Stimulated activated memory B cell treated with anti-CD40 and anti-IgM and Interleukin-4, amounts not matched to agents 10 μg/mL and 1 μg/mL and 100 μg/mL, for 72 hours (primary cell): ENCODE results near the gene REPS1.

Experiments
- ATAC-seq: fragments of 150-1000 bp; cut with Tn5 transposase; 2 replicates; pipeline ENCODE4 v1.10.0; 2021
- H3K27ac Mint-ChIP-seq: one replicate; pipeline ENCODE4 v1.8.0; 2022; ENCODE audit warnings: mild to moderate bottlenecking, mixed read lengths
- H3K27me3 Mint-ChIP-seq: one replicate; pipeline ENCODE4 v1.8.0; 2022; ENCODE audit warnings: mixed read lengths
- H3K36me3 Mint-ChIP-seq: one replicate; pipeline ENCODE4 v1.8.0; 2022; ENCODE audit warnings: mixed read lengths
- H3K4me1 Mint-ChIP-seq: one replicate; pipeline ENCODE4 v1.8.0; 2022; ENCODE audit warnings: mixed read lengths
- H3K4me3 Mint-ChIP-seq: one replicate; pipeline ENCODE4 v1.8.0; 2022; ENCODE audit warnings: mild to moderate bottlenecking, moderate library complexity, mixed read lengths
- H3K9me3 Mint-ChIP-seq: one replicate; pipeline ENCODE4 v1.8.0; 2022; ENCODE audit warnings: mixed read lengths

The REPS1 gene

DNA sequence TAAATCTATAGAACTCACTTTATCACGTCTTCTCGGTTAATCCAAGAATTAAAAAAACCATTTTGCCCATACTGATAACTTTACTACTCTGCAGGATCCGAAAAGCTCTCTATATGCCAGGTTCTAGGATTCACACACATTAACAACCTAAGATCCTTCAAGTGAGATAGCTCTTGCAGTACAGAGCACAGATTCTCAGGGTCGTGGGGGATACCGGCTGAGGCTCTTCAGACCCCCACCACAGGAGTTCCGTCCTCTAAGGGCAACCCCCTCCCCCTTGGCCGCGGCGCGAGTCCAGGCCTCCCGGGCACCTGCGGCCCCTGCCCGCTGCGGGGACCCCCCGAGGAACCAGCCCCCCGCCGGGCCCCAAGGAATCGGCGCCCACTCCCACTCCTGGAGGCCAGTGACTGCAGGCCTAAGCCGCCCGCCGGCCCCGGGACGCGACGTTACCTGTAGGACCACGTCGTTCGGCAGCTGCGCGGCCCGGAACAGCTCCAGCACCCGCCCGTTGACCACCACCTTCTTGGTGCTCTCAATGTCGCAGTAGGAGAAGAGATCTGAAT is 892 bp downstream of the REPS1 start:
- H3K4me1 Mint-ChIP-seq: peaks cover 21% of the 10 kb centered on the region
- H3K4me3 Mint-ChIP-seq: peak overlapping the region; percentile 83
- no peaks in the 10 kb centered on the region for H3K27me3 Mint-ChIP-seq
- no peak for ATAC-seq
- no peaks in the 10 kb centered on the region for H3K36me3 Mint-ChIP-seq
- peak overlapping the region; percentile 97 for H3K27ac Mint-ChIP-seq
- H3K9me3 Mint-ChIP-seq: no peaks in the 10 kb centered on the region

DNA sequence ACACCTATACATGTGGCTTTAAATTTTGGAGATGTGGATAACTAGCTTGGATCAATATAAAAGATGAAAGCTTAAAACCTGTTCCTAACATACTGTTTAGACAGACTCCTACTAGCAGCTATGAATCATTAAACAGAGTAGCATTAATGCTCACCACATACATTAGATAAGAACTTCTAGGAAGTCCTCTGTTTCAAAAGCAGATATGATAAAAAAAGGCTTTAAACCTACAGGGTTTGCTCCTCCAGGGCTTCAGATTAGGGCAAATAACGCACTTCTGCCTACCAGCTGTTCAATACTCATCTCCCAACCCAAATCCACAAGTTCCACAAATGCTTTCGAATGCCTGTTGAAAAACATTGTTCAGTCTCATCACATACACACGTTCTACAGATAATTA is 1.5 kb downstream of the REPS1 start:
- no peak for ATAC-seq
- peak overlapping the region; percentile 83 for H3K4me3 Mint-ChIP-seq
- no peaks in the 10 kb centered on the region for H3K27me3 Mint-ChIP-seq
- H3K36me3 Mint-ChIP-seq: no peaks in the 10 kb centered on the region
- no peaks in the 10 kb centered on the region for H3K9me3 Mint-ChIP-seq
- H3K27ac Mint-ChIP-seq: peak overlapping the region; percentile 97
- peaks cover 26% of the 10 kb centered on the region for H3K4me1 Mint-ChIP-seq

DNA sequence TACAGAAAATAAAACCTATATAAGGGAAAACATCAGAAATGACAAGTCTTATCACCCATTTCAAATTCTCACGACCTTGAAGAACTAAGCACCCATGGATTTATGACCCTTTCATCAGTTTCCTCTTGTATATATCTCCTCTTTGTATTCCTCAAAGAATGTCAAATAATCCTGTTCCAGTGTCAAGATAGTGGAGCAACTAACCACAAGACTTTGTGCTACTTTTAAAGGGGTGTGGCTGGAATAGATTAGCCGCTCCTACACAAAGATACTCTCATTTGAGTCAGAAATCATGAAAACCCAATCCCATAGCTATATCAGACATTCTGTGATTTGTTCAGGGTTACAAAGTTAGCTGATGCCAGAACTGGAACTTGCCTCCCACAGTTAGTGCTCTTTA is 6.6 kb downstream of the REPS1 start:
- Mint-ChIP-seq H3K9me3 (no peaks in the 10 kb centered on the region), H3K27ac (no peak overlapping the region), H3K36me3 (no peaks in the 10 kb centered on the region), H3K4me1 (peaks cover 56% of the 10 kb centered on the region), H3K27me3 (no peaks in the 10 kb centered on the region), H3K4me3 (no peak overlapping the region)
- no peak for ATAC-seq

DNA sequence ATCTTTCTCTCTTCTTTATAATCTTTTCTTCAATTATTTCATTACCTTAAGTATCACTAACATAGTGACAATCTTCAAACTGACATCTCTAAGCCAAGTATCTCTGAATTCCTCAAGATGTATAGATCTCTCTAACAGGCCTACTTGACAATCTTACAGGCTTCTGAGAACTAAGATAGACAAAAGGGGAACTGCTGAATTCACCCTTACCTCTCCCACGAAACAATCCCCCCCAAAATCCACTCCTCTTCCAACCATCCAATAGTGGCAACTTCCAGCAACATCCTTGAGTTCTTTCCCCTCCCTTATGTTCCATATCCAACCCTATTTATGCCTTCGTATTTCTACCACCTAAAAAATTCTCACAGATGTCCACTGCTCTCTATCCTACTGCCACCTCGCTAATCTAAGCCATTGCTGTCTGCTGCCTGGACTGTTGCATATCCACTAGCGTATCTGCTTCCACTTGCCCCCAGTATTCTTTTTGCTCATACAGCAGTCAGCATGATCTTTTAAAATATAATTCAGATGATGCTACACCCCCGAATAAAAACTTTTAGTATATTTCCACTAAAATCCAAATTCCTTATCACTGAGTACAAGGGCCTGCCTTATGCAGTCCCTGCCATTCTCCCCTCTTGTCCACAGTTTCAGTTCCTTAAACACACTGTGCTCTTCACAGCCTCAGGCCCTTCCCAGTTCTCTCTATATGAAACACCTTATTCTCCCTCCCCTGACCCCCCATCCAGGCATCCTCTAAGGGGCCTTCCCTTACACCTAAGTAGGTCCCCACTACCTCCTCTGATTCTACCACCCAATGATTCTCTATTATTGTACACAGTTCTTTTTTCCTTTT is 8.0 kb downstream of the REPS1 start:
- Mint-ChIP-seq H3K27ac (no peak overlapping the region), H3K27me3 (no peaks in the 10 kb centered on the region), H3K4me3 (no peak overlapping the region), H3K9me3 (no peaks in the 10 kb centered on the region), H3K36me3 (no peaks in the 10 kb centered on the region), H3K4me1 (peaks cover 53% of the 10 kb centered on the region)
- peak; percentile 82 for ATAC-seq

DNA sequence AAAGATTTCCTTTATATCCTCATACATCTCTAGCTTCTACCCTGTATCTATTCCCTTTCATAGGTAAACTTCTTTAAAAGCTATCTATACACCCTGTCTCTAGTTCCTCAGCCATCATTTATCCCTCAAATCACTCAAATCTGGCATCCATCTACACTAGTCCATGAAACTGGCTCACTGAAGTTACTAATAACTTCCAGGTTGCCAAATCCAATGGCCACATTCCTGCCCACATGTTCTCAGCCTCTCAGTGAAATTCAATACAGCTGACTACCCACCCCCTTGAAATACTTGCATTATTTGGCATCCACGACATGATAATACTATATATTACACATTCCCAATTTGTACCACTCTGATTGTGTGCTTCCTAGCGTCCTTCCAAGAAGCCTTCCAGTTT is 8.7 kb downstream of the REPS1 start:
- no peaks in the 10 kb centered on the region for H3K9me3 Mint-ChIP-seq
- peaks cover 57% of the 10 kb centered on the region for H3K4me1 Mint-ChIP-seq
- H3K27ac Mint-ChIP-seq: no peak overlapping the region
- H3K27me3 Mint-ChIP-seq: no peaks in the 10 kb centered on the region
- H3K4me3 Mint-ChIP-seq: no peak overlapping the region
- H3K36me3 Mint-ChIP-seq: no peaks in the 10 kb centered on the region
- ATAC-seq: no peak

DNA sequence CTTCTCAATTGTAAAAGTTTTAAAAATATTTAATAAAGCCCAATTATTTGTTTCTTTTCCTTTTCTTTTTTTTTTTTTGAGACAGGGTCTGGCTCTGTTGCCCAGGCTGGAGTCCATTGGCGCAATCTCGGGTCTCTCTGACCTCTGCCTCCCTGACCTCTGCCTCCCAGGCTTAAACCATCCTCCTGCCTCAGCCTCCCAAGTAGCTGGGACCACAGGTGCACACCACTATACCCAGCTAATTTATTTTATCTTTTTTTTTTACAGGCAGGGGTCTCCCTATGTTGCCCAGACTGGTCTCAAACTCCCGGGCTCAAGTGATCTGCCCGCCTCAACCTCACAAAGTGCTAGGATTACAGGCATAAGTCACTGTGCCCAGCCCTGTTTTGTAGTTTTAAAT is 9.8 kb downstream of the REPS1 start:
- Mint-ChIP-seq H3K4me1 (peaks cover 65% of the 10 kb centered on the region), H3K27me3 (no peaks in the 10 kb centered on the region), H3K27ac (no peak overlapping the region), H3K4me3 (no peak overlapping the region), H3K36me3 (no peaks in the 10 kb centered on the region), H3K9me3 (no peaks in the 10 kb centered on the region)
- ATAC-seq: no peak

DNA sequence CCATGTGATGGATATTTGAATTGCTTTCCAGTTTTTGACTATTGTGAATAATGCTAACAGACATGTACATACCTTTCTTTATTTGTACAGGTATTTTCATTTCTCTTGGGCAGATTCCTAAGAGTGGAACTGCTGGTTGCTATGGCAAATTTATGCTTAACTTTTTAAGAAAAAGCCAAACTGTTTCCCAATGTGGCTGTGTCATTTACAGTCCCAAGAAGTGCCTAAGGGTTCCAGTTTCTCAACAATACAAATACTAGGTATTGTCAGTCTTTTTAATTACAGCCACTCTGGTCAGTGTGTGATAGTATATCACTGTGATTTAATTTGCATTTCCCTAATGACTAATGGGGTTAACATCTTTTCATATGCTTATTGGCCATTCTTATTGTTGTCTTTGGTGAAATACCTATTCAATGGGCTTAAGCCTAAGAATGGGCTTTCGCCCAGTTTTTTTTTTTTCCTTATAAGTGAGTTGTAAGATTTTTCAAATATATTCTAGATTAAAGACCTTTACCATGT is 10.3 kb downstream of the REPS1 start:
- Mint-ChIP-seq H3K27ac (no peak overlapping the region), H3K4me3 (no peak overlapping the region), H3K36me3 (no peaks in the 10 kb centered on the region), H3K27me3 (no peaks in the 10 kb centered on the region), H3K9me3 (no peaks in the 10 kb centered on the region), H3K4me1 (peaks cover 70% of the 10 kb centered on the region)
- ATAC-seq: no peak

DNA sequence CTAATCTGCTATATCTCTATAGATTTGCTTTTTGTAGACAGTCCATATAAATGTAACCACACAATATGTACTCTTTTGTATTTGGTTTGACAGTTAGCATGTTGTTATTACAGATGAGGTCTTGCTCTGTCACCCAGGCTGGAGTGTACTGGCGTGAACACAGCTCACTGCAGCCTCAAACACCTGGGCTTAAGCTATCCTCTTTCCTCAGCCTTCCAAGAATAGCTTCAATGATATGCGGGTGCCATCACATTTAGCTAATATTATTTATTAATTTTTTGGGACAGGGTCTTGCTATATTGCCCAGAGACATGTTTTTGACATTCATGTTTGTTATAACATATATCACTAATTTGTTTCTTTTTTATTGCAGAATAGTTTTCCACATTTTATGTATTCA is 10.8 kb downstream of the REPS1 start:
- Mint-ChIP-seq H3K27ac (no peak overlapping the region), H3K4me1 (peaks cover 73% of the 10 kb centered on the region), H3K27me3 (no peaks in the 10 kb centered on the region), H3K36me3 (no peaks in the 10 kb centered on the region), H3K9me3 (no peaks in the 10 kb centered on the region), H3K4me3 (no peak overlapping the region)
- no peak for ATAC-seq

DNA sequence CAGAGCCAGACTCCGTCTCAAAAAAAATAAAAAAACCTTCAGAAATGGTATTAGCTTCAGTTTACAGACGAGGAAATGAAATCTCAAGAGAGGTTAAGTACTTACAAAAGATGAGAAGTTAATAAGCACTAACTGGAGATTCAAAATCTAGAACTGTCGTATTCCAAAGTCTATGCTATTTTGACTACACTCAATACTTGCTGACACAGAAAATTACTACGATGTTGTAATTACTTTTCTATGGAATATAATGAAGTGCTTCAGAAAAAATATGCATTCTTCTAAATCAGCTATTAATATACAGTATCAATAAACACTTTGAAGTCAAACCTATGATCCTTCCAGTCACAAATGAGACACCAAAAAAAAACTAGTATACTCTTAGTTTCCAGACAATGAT is 12.2 kb downstream of the REPS1 start:
- no peaks in the 10 kb centered on the region for H3K9me3 Mint-ChIP-seq
- no peak for ATAC-seq
- no peak overlapping the region for H3K27ac Mint-ChIP-seq
- H3K4me1 Mint-ChIP-seq: peaks cover 75% of the 10 kb centered on the region
- H3K27me3 Mint-ChIP-seq: no peaks in the 10 kb centered on the region
- H3K36me3 Mint-ChIP-seq: peaks cover 7% of the 10 kb centered on the region
- H3K4me3 Mint-ChIP-seq: no peak overlapping the region

DNA sequence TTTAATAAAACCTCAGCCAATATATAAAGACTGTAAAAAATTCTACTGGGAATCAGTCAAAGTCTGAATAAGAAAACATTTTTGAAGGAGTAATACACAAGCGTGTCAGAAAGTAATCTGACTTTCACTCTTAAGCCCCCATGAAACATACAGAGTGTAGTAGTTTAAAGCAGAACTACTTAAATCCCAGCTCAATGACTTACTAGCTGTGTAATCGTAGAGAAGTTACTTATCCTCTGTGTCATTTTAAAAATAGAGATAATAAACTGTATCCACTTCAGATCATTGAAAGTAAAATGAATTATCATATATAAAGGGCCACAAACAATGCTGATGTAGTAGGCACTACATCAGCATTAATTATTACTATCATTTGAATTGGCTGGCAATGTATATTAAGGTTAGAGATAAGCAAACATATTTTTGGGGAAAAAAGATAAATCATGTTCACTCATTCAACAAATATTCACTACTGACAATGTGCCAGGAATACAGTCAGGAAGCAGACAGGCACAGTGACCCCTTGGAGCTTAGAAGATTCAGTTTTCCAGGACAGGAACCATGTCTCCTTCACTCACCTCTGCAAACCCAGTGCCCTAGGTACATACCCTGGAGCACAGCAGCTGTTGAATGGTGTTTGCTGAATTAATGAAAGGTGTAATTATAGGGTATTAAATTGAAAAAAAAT is 14.4 kb downstream of the REPS1 start:
- H3K27ac Mint-ChIP-seq: peak overlapping the region; percentile 7
- no peak overlapping the region for H3K4me3 Mint-ChIP-seq
- no peaks in the 10 kb centered on the region for H3K9me3 Mint-ChIP-seq
- no peaks in the 10 kb centered on the region for H3K27me3 Mint-ChIP-seq
- peaks cover 18% of the 10 kb centered on the region for H3K36me3 Mint-ChIP-seq
- no peak for ATAC-seq
- H3K4me1 Mint-ChIP-seq: peaks cover 73% of the 10 kb centered on the region

DNA sequence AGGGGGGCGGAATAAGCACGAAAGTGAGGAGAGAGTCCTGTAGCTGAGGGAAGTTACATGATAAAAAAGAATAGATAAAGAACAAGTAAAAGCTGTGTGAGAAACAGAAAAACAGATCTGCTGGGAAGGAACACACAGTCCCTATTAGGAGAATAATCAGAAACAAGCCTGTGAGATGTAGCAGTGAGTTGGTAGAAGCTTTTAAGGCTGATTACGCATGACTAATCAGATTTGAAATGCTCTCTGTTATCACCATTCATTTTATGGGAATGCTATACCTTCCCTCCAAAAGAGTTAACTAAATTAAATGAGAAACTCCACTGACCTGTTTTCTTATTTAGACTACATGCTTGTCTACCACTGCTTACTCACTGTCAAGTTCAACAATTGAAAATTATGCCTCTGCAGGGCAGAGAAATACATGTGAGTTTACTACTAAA is 15.8 kb downstream of the REPS1 start:
- ATAC-seq: no peak
- peaks cover 18% of the 10 kb centered on the region for H3K36me3 Mint-ChIP-seq
- no peak overlapping the region for H3K4me3 Mint-ChIP-seq
- H3K4me1 Mint-ChIP-seq: peaks cover 70% of the 10 kb centered on the region
- H3K27ac Mint-ChIP-seq: peak overlapping the region; percentile 26
- H3K27me3 Mint-ChIP-seq: no peaks in the 10 kb centered on the region
- no peaks in the 10 kb centered on the region for H3K9me3 Mint-ChIP-seq

DNA sequence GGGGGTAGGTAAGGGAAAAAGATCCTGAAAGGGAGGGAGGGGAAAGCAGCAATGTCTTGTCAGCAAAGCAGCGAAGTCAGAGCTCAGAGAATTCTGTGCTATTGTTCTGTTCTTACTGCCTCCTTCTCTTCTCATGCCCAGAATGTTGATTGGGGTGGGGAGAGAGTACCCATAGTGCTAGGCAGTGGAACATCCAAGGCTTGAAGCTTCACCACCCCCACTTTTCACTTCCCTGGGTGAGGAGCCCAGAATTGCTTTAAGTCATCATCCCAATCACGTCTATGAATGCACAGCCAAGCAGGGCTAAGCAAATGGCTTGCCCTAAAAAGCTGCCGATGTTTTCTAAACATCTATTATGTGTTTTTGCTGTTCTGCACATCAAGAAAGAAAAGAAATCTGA is 16.5 kb downstream of the REPS1 start:
- H3K4me3 Mint-ChIP-seq: no peak overlapping the region

DNA sequence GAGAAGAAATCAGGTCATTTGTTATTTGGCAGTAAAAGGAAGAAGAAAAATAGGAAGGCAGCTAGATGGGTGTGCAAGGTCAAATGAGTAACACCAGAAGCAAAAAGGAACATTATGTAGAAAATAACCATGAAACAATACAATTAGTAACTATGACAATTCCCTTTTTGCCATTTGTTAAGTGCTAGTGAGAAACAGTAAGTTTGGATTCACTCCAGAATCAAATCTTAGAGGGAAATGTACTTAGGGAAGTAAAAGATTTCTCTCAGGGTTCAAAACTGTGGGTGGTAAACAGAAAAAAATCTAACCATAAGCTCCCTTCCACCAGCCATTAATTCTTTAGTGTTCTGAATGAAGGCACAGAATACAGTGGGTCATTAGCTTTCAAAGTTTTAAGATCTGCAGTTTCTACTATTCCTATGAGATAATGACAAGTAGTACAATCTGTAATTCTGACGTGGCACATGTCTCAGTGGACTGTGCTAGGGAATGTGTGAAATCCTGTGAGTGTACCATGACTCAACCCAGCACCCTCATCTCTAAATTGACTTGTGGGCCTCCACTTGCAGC is 17.1 kb downstream of the REPS1 start:
- Mint-ChIP-seq H3K27me3 (no peaks in the 10 kb centered on the region), H3K36me3 (peaks cover 18% of the 10 kb centered on the region), H3K27ac (no peak overlapping the region), H3K4me3 (no peak overlapping the region), H3K9me3 (no peaks in the 10 kb centered on the region), H3K4me1 (peaks cover 65% of the 10 kb centered on the region)
- no peak for ATAC-seq

More for the DNA sequence above, 16.5 kb downstream of the REPS1 start:
- no peak for ATAC-seq
- Mint-ChIP-seq H3K4me1 (peaks cover 65% of the 10 kb centered on the region), H3K27me3 (no peaks in the 10 kb centered on the region), H3K9me3 (no peaks in the 10 kb centered on the region), H3K27ac (peak overlapping the region; percentile 26), H3K36me3 (peaks cover 18% of the 10 kb centered on the region)

DNA sequence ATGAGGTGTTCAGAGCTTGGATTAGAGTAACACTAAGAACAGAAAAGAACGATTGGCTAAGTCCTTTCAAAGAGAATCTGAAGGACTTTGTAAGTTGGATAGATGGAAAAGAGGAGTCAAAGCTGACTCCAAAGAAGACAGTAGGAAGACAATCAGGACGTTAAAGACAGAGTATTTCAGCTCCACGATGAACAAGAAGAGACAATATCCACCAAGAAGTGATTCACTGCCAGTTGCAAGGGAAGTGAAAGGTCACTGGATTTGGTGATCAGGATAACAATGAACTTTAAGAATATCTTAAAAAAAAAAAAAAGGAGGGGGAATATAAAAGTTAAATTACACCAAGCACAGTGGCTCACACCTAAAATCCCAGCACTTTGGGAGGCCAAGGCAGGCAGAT is 17.9 kb downstream of the REPS1 start:
- ATAC-seq: no peak
- H3K27ac Mint-ChIP-seq: no peak overlapping the region
- no peaks in the 10 kb centered on the region for H3K9me3 Mint-ChIP-seq
- no peak overlapping the region for H3K4me3 Mint-ChIP-seq
- H3K4me1 Mint-ChIP-seq: peaks cover 64% of the 10 kb centered on the region
- H3K27me3 Mint-ChIP-seq: no peaks in the 10 kb centered on the region
- H3K36me3 Mint-ChIP-seq: peaks cover 18% of the 10 kb centered on the region

DNA sequence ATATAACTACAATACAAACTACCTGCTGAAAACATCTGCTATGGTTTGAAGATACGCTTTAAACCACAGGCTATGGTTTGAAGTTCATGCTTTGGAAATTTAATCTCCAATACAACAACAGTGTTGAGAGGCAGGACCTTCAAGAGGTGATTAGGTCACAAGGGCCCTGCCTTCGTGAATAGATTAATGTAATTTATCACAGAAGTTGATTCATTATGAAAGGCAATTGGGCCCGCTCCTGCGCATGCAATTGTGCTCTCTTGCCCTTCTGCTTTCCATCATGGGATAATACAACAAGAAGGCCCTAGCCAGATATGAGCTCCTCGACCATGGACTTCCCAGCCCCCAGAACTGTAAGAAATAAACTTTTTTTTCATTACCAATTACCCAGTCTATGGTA is 21.2 kb downstream of the REPS1 start:
- H3K9me3 Mint-ChIP-seq: no peaks in the 10 kb centered on the region
- no peak for ATAC-seq
- no peak overlapping the region for H3K27ac Mint-ChIP-seq
- peaks cover 14% of the 10 kb centered on the region for H3K36me3 Mint-ChIP-seq
- H3K27me3 Mint-ChIP-seq: no peaks in the 10 kb centered on the region
- no peak overlapping the region for H3K4me3 Mint-ChIP-seq
- peaks cover 42% of the 10 kb centered on the region for H3K4me1 Mint-ChIP-seq
